ENCODE measurements around the gene SNU13. TPM values are rescaled to one million over a fixed set of nuclear protein-coding genes. Genes with fewer than 3 reads are reported as not detected.

SNU13 gene
- total and polyA plus RNA-seq, 2 donors (not counting 1 experiment from before 2014, with no cell fraction given): 99.0 to 114 TPM

- no peak for TF ChIP-seq EZH2 (IDR thresholded peaks at IDR 0.05; ENCODE audit: borderline replicate concordance, insufficient read depth, low read depth, low read length, poor library complexity, severe bottlenecking)
- TF ChIP-seq, protein P1, sequence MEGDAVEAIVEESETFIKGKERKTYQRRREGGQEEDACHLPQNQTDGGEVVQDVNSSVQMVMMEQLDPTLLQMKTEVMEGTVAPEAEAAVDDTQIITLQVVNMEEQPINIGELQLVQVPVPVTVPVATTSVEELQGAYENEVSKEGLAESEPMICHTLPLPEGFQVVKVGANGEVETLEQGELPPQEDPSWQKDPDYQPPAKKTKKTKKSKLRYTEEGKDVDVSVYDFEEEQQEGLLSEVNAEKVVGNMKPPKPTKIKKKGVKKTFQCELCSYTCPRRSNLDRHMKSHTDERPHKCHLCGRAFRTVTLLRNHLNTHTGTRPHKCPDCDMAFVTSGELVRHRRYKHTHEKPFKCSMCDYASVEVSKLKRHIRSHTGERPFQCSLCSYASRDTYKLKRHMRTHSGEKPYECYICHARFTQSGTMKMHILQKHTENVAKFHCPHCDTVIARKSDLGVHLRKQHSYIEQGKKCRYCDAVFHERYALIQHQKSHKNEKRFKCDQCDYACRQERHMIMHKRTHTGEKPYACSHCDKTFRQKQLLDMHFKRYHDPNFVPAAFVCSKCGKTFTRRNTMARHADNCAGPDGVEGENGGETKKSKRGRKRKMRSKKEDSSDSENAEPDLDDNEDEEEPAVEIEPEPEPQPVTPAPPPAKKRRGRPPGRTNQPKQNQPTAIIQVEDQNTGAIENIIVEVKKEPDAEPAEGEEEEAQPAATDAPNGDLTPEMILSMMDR (IDR thresholded peaks at IDR 0.05): no peak
Observed at GRCh38 chr22:41661713-41662112, 27.0 kb downstream of the SNU13 start.

GRCh38 chr22:41661088-41661487, 27.6 kb downstream of the SNU13 start:
- H3K27ac ChIP-seq (ENCODE audit: low read length in 2 of 2): no peak overlapping the region
- H3K27me3 ChIP-seq (replicated peaks in 1 of 4; ENCODE audit: control extremely low read depth in 1 of 4, control insufficient read depth in 3 of 4, insufficient read depth in 4 of 4, low read length in 3 of 4): no peaks in the 10 kb centered on the region
- no peak overlapping the region for H3K4me3 ChIP-seq (ENCODE audit: control extremely low read depth in 1 of 5, extremely low read depth in 1 of 5, insufficient read depth in 1 of 5, low read depth in 2 of 5, low read length in 4 of 5)
- no peak overlapping the region for H2AFZ ChIP-seq (ENCODE audit: insufficient read depth, low read depth, low read length, poor library complexity, severe bottlenecking)
- ATAC-seq (ENCODE audit: low read depth) (no peak), DNase-seq (no peak)
- peaks cover 0 to under 1% of the 10 kb centered on the region in 2 donors for H3K4me1 ChIP-seq (ENCODE audit: control insufficient read depth in 2 of 2, insufficient read depth in 2 of 2, low read length in 2 of 2)
- CTCF ChIA-PET: interaction anchor here (0.6 kb wide), 1 partner anchor 17 kb away, joined by 3 read pairs; no protein-coding TSS in a partner anchor
- 100% methylated on average over 1 of the region's 3 CpGs for WGBS (ENCODE audit: insufficient coverage)
- no peaks in the 10 kb centered on the region for H3K27me3 Mint-ChIP-seq
- H3K4me2 ChIP-seq (replicated peaks; ENCODE audit: low read depth, low read length, poor library complexity, severe bottlenecking): no peak overlapping the region
- intact Hi-C loops (cut with micrococcal nuclease): no loop called here
- H3K4me1 Mint-ChIP-seq: no peaks in the 10 kb centered on the region
- no peaks in the 10 kb centered on the region for H4K20me1 ChIP-seq (ENCODE audit: control insufficient read depth, insufficient read depth, low read length, poor library complexity, severe bottlenecking)
- no peak overlapping the region for H3K27ac Mint-ChIP-seq
- H3K36me3 ChIP-seq (replicated peaks in 1 of 2; ENCODE audit: control extremely low read depth in 1 of 2, control insufficient read depth in 1 of 2, extremely low read depth in 1 of 2, insufficient read depth in 2 of 2, low read length in 1 of 2): peaks cover 2 to 84% of the 10 kb centered on the region in 2 experiments
- no peak overlapping the region for H3K4me3 Mint-ChIP-seq
- H3K79me2 ChIP-seq (ENCODE audit: control insufficient read depth, insufficient read depth, low read length): no peaks in the 10 kb centered on the region
- H3K9me3 ChIP-seq (ENCODE audit: control extremely low read depth in 1 of 3, control insufficient read depth in 2 of 3, insufficient read depth in 1 of 3, low read length in 2 of 3): no peaks in the 10 kb centered on the region
- POLR2A ChIA-PET: no interaction called here
- no peak overlapping the region for H3K9ac ChIP-seq (ENCODE audit: low read length)
- H3K9me3 Mint-ChIP-seq (ENCODE audit: insufficient read depth): no peaks in the 10 kb centered on the region
- TF ChIP-seq EZH2 (IDR thresholded peaks at IDR 0.05; ENCODE audit: borderline replicate concordance, insufficient read depth, low read depth, low read length, poor library complexity, severe bottlenecking): no peak
- TF ChIP-seq, protein P1 (IDR thresholded peaks at IDR 0.05): no peak

More at GRCh38 chr22:41661713-41662112, 27.0 kb downstream of the SNU13 start:
- H3K27me3 Mint-ChIP-seq: no peaks in the 10 kb centered on the region
- no peak for ATAC-seq (ENCODE audit: low read depth)
- DNase-seq: no peak
- H3K4me3 Mint-ChIP-seq: no peak overlapping the region
- H3K27ac Mint-ChIP-seq: peak overlapping the region; percentile 27
- Histone ChIP-seq H3K4me3 (ENCODE audit: control extremely low read depth in 1 of 5, extremely low read depth in 1 of 5, insufficient read depth in 1 of 5, low read depth in 2 of 5, low read length in 4 of 5) (no peak overlapping the region), H3K9me3 (ENCODE audit: control extremely low read depth in 1 of 3, control insufficient read depth in 2 of 3, insufficient read depth in 1 of 3, low read length in 2 of 3) (no peaks in the 10 kb centered on the region), H4K20me1 (ENCODE audit: control insufficient read depth, insufficient read depth, low read length, poor library complexity, severe bottlenecking) (no peaks in the 10 kb centered on the region), H3K4me1 (ENCODE audit: control insufficient read depth in 2 of 2, insufficient read depth in 2 of 2, low read length in 2 of 2) (peaks cover 0 to 5% of the 10 kb centered on the region in 2 donors), H3K36me3 (replicated peaks in 1 of 2; ENCODE audit: control extremely low read depth in 1 of 2, control insufficient read depth in 1 of 2, extremely low read depth in 1 of 2, insufficient read depth in 2 of 2, low read length in 1 of 2) (peaks cover 2 to 79% of the 10 kb centered on the region in 2 experiments), H3K4me2 (replicated peaks; ENCODE audit: low read depth, low read length, poor library complexity, severe bottlenecking) (no peak overlapping the region), H2AFZ (ENCODE audit: insufficient read depth, low read depth, low read length, poor library complexity, severe bottlenecking) (no peak overlapping the region), H3K9ac (ENCODE audit: low read length) (no peak overlapping the region), H3K27ac (ENCODE audit: low read length in 2 of 2) (no peak overlapping the region), H3K27me3 (replicated peaks in 1 of 4; ENCODE audit: control extremely low read depth in 1 of 4, control insufficient read depth in 3 of 4, insufficient read depth in 4 of 4, low read length in 3 of 4) (no peaks in the 10 kb centered on the region), H3K79me2 (ENCODE audit: control insufficient read depth, insufficient read depth, low read length) (no peaks in the 10 kb centered on the region)
- ChIA-PET CTCF (no interaction called here), POLR2A (no interaction called here)
- intact Hi-C loops (cut with micrococcal nuclease): no loop called here
- H3K9me3 Mint-ChIP-seq (ENCODE audit: insufficient read depth): no peaks in the 10 kb centered on the region
- H3K4me1 Mint-ChIP-seq: peaks cover 2% of the 10 kb centered on the region
- no CpG with 5 or more reads among the region's 2 CpGs for WGBS (ENCODE audit: insufficient coverage)

Measured in B cell (primary cell).